Measurements from ENCODE around the gene KSR2. TPM values are rescaled to one million over a fixed set of nuclear protein-coding genes. Genes with fewer than 3 reads are reported as not detected.

The KSR2 gene
- total and polyA plus RNA-seq, 2 of the 13 experiments (the other 11 are each of a cell fraction or from before 2014, with no cell fraction given) = 0.02 TPM; not detected in 1

DNA sequence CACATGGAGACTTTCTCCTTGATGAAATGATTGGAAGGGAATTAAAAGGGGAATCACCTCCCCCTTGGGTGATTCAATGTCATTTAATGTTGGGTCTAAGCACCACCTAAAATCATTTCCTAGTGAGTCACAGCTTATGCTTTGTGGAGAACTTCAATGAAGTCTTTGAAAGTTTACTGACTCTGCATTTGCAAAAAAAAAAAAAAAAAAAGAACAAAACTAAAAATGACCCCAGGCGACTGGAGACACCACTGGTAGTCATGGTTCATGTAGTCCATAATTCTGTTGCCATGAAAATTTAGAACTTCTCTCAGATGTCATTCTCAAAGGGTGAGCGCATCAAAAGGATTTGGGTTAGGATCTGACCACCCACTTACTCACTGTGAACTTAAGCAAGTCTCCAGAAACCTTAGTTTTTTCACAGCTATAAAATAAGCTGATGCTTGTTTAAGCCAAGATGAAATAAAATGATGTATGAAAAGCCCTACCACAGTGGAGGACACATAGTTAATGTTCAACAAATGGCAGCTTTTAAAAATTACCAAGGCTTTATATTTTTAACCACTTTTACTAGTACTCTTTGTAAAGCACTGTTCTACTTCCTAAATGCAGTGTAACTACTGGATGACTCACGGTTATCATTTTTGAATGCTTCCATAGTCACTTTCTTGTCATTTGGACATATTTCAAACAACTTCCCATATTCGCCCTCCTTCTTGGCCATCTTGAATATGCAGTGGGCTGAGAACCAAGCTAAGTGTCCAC, 18.1 kb upstream of the KSR2 start:
- POLR2A ChIA-PET = no interaction called here
- Histone ChIP-seq H3K4me1 (ENCODE audit: insufficient read depth, low read length) (0 out of 2 replicates have a peak, but pooled peaks cover 6% of the 10 kb centered on the region), H3K9ac (ENCODE audit: insufficient read depth, low read depth, low read length) (no peak overlapping the region), H3K4me3 (replicated peaks in 1 of 3; ENCODE audit: insufficient read depth in 1 of 3, low read depth in 2 of 3, low read length in 3 of 3) (no peak overlapping the region), H4K20me1 (ENCODE audit: insufficient read depth, low read length) (no peaks in the 10 kb centered on the region), H3K36me3 (replicated peaks in 1 of 2; ENCODE audit: control insufficient read depth in 1 of 2, insufficient read depth in 2 of 2, low read length in 2 of 2) (no peaks in the 10 kb centered on the region), H3K27ac (ENCODE audit: extremely low read length, insufficient read depth, low read length) (no peak overlapping the region), H2AFZ (ENCODE audit: low read length) (no peak overlapping the region), H3K9me3 (ENCODE audit: low read length) (no peaks in the 10 kb centered on the region), H3K4me2 (ENCODE audit: low read depth, low read length) (no peak overlapping the region), H3K27me3 (ENCODE audit: control insufficient read depth in 1 of 2, insufficient read depth in 2 of 2, low read length in 2 of 2) (no peaks in the 10 kb centered on the region), H3K79me2 (ENCODE audit: insufficient read depth, low read length) (no peaks in the 10 kb centered on the region)
- whole genome bisulfite sequencing (ENCODE audit: low lambda C conversion rate) = 27% methylated on average over 4 of the region's 4 CpGs
- no peak for ATAC-seq
- TF ChIP-seq ZBTB14 (CRISPR knock-in tag; IDR thresholded peaks at IDR 0.05) = no peak
- no peak for TF ChIP-seq ZSCAN9 (CRISPR knock-in tag; IDR thresholded peaks at IDR 0.05; ENCODE audit: borderline replicate concordance)
- no peak for TF ChIP-seq SMC3 (IDR thresholded peaks at IDR 0.05; ENCODE audit: low read length)
- no peak for TF ChIP-seq NFKBIZ (CRISPR knock-in tag; IDR thresholded peaks at IDR 0.05)
- TF ChIP-seq DNMT3B (CRISPR knock-in tag; conservative IDR thresholded peaks at IDR 0.05) = no peak
- no peak for TF ChIP-seq ZSCAN31 (CRISPR knock-in tag; IDR thresholded peaks at IDR 0.05; ENCODE audit: low read depth)
- TF ChIP-seq ZNF256 (CRISPR knock-in tag; conservative IDR thresholded peaks at IDR 0.05) = no peak
- TF ChIP-seq KLF9 (CRISPR knock-in tag; IDR thresholded peaks at IDR 0.05; ENCODE audit: low read depth) = no peak
- TF ChIP-seq PRPF4 (IDR thresholded peaks at IDR 0.05; ENCODE audit: low read depth, low read length, poor library complexity, severe bottlenecking) = no peak
- no peak for TF ChIP-seq NPAS2 (CRISPR knock-in tag; IDR thresholded peaks at IDR 0.05; ENCODE audit: borderline replicate concordance)
- no peak for TF ChIP-seq ZMYM4 (CRISPR knock-in tag; IDR thresholded peaks at IDR 0.05)
- TF ChIP-seq ZNF749 (CRISPR knock-in tag; IDR thresholded peaks at IDR 0.05; ENCODE audit: borderline replicate concordance) = no peak
- TF ChIP-seq ZNF580 (CRISPR knock-in tag; IDR thresholded peaks at IDR 0.05; ENCODE audit: borderline replicate concordance, low read depth) = no peak
- no peak for TF ChIP-seq HOXA5 (CRISPR knock-in tag; IDR thresholded peaks at IDR 0.05)
- TF ChIP-seq ZNF33B (CRISPR knock-in tag; IDR thresholded peaks at IDR 0.05) = no peak
- TF ChIP-seq ZNF841 (CRISPR knock-in tag; IDR thresholded peaks at IDR 0.05; ENCODE audit: borderline replicate concordance) = no peak
- TF ChIP-seq, protein P1, sequence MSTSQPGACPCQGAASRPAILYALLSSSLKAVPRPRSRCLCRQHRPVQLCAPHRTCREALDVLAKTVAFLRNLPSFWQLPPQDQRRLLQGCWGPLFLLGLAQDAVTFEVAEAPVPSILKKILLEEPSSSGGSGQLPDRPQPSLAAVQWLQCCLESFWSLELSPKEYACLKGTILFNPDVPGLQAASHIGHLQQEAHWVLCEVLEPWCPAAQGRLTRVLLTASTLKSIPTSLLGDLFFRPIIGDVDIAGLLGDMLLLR (CRISPR knock-in tag; IDR thresholded peaks at IDR 0.05) = no peak
- in situ Hi-C loops (cut with HindIII; ENCODE audit: extremely low pct_ligation_motif_present, low pct_unique_long_range_greater_than_20kb) (no loop called here), intact Hi-C loops (cut with micrococcal nuclease; ENCODE audit: unreplicated experiment) (no loop called here)
- no peak for DNase-seq (ENCODE audit: low spot score)
- FAIRE-seq = no peak
- CTCF ChIA-PET (ENCODE audit: low intra/inter-chr PET ratio, low total read pairs) = no interaction called here
- no TSS peak for BruUV-seq (replicated peaks)

Measured in HepG2 (cell line).